ENCODE measurements around the gene PIP5K1B.
"Not testable (repeated sequence)": the region's sequence is repeated elsewhere in the genome, so short reads cannot be mapped to it uniquely, and the experiment has no call there.

PIP5K1B gene

DNA sequence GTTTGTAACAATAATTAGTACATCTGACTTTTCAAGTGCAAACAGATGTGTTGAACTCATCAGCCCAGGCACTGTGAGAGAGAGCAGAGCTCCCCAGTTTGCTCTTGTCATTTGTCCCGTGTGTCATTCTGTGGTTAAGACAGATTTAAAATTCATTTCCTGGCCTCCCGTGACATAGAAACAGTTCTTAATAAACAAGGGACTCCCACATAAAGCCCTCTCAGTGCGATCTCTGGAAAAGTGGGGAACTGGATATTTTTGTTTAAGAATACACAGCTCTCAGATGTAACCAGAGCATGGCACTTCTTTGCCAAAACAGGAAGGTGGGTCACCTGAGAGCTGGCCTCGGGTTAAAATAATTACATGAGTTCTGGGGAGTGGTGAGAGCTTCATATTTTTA lies 250.3 kb downstream of the PIP5K1B start:
- DNase-seq (ENCODE audit: low spot score): no peak

DNA sequence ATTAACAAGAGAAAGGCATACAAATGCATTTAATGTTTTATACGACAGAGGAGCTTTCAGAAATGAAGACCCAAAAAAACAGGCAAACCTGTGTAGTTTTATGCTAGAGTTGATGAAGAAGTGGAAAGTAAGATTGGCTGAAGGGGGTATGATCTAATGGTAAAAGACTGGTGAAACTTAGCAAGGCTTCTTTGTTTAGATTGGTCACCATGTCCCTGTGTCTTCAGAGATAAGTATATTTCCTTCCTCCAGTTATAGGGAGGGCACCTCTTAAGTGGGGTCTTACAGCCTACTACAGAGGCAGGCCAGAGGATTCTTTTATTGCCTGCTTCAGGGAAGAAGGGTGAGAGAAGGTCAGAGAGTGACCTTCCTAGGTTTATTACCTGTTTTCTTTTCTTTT lies 252.4 kb downstream of the PIP5K1B start:
- DNase-seq (ENCODE audit: low spot score): no peak

DNA sequence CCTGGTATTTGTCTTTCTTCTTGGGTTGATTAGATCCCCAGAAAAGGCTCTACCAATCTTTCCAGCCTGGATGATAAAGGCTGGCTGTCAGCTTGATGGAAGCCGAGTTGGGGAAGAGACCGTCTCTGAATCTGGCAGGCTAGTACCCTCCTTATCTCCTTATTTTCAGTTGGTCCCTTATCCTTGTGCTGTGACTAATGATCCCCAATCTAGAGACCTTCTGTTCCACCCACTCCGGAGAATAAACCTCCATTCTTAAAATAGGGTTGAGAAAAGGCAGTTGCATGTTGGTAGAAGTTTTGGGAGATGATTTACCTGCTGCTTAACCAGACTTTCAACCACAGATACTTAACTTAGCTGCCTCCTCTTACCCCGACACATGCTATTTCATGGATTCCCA lies 256.5 kb downstream of the PIP5K1B start:
- no peak for DNase-seq (ENCODE audit: low spot score)

DNA sequence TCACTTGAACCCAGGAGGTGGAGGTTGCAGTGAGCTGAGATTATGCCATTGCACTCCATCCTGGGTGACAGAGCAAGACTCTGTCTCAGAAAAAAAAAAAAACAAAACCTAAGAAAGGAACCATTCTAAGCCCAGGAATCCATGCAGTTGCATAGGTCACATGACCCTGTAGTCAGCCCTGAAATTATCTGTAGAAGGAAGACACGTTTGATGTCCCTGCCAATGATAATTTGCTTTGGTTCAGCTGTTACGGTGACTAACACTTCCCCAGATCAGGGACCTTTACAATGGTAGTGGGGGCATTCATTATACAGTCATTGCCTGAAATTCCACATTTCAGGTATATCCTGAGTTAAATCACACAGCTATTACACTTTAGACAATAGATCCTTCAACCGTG lies 258.4 kb downstream of the PIP5K1B start:
- DNase-seq (ENCODE audit: low spot score): no peak

DNA sequence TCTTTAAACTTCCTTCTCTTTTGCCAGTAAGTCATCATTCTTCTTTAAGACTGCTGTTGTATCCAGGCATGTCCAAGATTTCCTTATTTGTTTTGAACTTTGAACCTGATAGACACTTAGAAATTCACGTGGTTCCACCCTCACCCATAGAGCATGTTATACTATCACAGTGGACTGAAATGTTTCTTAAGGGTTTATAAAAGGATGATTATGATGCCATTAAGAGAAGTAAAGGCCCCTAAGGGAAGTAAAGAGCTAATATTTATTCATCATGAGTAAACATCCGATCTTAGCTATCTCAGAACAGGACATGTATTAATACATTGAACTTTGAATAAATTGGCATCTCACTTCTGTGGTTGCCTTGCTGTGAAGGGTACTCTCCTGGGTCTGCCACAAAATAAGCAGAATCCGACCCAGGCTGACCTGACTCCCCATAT lies 259.1 kb downstream of the PIP5K1B start:
- DNase-seq (ENCODE audit: low spot score): no peak

DNA sequence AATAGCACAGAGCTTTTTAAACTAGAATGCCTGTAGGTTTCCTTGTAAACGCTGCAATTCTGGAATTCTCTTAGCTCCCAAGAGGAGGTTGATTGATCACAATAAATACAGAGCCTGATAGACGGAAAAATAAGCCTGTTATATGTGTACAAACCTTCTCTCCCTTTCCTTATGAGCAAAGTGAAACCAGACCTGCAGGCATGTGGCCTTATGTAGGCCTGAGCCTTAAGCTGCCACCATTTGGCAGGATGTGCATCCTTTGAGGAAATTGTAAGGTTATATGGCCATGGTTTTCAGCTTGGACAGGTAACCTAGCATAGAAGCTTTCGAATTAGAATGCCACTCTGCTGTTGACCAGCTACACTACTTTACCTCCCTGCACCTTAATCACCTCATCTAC lies 259.7 kb downstream of the PIP5K1B start:
- no peak for DNase-seq (ENCODE audit: low spot score)

DNA sequence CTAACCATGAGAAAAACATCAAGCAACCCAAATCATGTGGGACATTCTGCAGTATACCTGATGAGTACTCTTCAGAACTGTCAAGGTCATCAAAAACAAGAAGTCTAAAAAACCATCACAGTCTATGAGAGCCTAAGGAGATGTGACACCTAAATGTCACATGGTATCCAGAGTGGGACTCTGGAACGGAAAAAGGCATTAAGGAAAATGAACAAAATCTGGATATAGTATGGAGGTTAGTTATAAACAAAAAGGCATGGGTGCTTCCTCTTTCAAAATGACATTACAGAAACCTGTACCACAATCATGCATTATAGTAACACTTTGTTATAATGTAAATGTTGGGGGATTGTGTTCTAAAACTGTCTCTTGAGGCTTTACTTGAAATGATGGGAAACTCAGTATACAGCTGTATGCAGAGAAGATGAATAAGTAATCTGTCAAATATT lies 261.5 kb downstream of the PIP5K1B start:
- DNase-seq (ENCODE audit: low spot score): no peak

DNA sequence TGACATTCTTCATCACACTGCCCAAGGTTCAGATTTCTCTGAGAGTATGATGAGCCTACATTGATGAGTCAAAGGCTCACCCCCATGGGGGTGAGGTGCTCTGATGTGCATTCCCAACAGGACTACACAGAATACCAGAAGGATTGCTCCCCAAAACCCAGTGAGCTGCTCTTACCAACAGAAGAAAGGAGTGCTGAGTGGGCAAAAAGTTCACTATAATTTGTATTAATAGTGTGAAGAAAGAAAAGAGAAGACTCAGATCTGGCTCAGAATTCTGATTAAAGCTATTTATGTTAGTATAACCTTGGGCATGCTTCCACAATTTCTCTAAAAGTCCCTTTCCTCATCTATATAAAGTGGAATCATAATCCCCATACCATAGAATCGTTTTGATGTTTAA lies 262.8 kb downstream of the PIP5K1B start:
- no peak for DNase-seq (ENCODE audit: low spot score)

DNA sequence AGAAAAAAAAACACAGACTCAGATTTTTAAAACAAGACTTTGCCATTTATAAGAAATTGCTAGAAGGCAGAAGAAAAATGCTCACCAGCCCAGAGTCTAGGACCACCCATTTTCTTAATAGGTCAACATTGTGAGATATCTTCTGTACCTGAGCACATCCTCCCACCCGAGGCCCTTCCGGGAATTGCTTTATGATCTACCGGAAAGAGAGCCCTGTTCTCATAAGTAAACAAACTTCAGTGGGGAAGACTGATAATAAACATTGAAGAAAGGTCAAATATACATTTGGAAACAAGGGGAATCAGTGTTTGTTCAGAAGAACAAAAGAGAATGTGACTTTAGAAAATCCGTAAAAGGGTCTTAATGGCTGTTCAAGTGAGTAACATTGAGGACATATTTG lies 264.5 kb downstream of the PIP5K1B start:
- no peak for DNase-seq (ENCODE audit: low spot score)

DNA sequence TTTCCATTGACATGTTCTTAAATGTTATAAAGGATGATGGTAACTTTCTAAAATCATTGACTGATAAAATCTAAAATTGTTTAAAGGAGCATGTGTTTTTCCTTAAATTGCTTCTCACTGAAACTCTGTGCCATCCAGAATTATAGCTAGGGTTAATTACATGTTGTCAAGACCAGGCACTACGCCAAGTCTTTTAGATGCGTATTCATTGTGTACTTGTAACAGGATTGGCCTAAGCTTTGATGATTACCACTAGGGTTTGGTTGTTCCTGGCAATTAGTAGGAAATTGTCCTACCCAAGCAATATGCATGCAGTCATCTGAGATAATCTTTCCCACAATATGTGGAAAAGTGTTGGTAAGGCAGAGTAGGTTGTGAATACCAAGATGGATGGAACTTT lies 265.1 kb downstream of the PIP5K1B start:
- no peak for DNase-seq (ENCODE audit: low spot score)

DNA sequence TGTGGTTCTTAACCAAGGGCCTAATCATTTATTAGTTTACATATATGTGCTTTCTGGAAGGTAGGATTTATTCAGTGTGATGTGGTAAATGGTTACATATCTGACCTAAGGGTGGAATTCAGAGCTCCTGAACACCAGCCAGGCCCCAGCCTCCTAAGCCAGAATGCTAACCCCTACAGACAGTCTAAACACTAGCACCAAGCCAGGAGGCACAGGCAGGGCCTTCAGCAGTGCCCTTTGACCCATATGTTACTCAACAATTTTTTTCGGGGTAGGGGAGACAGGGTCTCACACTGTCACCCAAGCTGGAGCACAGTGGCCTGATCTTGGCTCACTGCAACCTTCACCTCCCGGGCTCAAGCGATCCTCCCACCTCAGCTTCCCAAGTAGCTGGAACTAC lies 268.6 kb downstream of the PIP5K1B start:
- no peak for DNase-seq (ENCODE audit: low spot score)

DNA sequence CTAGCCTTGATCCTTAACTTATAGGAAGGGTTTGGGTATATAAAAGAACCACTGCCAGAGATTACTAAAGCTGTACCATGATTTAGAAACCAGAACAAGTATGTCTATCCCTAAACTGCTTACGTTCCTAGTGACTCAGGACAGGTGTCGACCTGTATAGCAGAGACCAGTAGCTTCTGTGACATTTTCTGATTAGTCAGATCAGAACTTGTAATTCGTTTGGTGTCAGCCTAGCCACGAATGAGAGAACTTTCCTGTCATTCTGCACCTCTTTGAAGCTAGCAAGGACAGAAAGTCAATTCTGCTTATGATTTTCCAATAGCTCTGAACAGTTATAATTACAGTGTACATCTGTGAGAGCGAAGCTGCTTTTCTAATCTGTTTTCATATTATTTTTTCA lies 269.4 kb downstream of the PIP5K1B start:
- no peak for DNase-seq (ENCODE audit: low spot score)

DNA sequence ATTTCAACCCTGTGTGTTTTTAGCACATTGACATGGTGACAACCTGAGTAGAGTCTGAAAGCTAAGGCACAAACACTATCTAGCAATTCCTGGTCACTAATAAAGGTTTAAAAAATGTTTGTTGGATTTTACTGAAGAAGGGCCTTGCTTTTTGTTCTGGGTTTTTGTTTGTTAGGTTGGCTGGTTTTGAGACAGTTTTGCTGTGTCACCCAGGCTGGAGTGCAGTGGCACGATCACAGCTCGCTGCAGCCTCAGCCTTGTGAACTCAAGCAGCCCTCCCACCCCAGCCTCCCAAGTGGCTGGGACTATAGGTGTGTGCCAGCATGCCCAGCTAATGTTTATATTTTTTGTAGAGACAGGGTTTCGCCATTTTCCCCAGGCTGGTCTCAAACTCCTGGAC lies 269.9 kb downstream of the PIP5K1B start:
- no peak for DNase-seq (ENCODE audit: low spot score)

DNA sequence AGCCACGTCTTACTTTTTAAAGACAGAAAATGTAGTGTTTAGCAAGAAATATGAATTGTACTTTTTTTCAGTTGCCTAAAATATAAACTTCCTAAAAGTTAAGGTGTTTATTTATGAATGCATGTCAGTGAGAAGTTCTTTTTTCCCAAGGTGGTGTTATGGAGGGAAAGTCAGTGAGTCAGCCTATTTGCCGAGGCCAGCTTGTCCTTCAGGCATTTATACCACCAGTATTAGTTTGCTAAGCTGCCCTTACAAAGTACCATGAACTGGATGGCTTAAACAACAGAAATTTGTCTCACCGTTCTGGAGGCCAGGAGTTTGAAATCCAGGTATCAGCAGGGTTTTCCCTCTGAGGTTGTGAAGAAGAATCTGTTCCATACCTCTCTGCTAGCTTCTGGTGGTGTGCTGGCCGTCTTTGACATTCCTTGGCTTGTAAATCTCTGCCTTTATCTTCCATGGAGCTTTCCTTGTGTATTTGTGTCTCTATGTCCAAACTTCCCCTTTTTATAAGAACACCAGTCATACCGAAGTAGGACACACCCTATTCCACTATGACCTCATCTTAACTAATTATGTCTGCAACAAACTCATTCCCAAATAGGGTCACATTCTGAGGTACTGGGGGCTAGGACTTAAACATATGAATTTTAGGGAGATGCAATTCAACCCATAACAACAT lies 270.5 kb downstream of the PIP5K1B start:
- no peak for DNase-seq (ENCODE audit: low spot score)

DNA sequence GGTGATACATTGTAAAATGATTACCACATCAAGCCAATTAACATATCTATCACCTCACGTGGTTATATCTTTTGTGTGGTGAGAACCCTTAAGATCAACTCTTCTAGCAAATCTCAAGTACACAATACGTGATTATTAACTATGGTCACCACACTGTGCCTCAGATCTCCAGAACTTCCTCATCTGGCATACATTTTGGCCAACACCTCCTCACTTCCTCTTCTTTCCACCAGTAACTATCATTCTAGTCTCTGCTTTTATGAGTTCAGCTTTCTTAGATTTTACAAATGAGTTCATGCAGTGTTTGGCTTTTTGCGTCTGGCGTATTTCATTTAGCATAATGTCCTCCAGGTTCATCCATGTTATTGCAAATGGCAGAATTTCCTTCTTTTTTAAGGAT lies 273.0 kb downstream of the PIP5K1B start:
- peak; percentile 29 for DNase-seq (ENCODE audit: low spot score)

DNA sequence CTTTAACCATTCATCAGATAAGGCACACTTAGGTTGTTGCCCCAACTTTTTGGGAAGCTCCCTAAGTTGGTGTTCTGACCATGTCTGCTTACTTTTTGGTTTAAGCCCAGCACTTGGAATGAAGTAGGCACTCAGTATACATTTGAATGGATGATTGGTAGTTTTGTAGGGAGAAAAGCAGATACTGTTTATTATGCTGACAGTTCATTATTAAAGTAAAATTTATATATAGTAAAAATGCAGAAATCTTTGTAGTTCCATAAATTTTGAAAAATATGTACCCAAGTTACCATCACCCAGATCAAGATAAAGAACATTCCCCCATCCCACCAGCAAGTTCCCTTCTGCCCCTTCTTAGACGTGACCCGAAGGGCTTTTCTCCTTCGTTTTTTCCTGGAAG lies 273.5 kb downstream of the PIP5K1B start:
- DNase-seq (ENCODE audit: low spot score): no peak

DNA sequence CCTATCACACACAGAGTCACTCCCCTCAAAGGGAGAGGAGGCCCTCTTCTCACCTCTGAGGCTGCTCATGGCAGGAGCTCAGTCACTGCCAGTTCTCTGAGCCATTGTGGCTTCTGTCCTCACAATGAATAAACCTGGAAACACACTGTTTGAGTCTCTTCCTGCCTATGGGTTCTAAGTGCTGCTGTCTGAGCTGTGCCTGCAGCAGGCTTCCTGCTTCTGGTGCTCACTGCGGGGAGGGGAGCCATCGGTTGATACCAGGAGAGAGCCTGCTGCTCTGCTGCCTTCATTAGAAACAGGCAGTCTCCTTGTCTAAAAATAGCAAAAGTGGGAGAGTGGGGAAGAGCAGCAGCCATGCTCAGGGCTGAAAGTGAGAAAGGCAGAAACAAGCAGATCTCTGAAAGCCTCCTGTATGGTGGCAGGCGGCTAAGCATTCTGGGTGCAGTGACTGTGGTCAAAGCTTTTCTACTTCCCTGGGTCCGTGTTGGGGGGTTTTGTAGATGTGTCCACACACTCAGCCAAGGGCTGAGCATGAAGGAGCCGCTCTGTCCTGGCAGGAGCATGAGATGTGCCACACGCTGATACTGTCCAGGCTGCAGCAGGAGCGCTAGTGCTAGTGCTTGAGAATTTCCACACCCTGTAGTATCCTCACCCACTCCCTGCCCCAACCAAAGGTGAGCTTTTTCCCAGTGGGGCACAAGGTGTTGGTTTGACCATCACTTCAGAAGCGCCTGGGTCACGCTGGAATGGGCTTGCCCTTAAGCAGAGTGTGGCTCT lies 274.7 kb downstream of the PIP5K1B start:
- DNase-seq (ENCODE audit: low spot score): no peak

DNA sequence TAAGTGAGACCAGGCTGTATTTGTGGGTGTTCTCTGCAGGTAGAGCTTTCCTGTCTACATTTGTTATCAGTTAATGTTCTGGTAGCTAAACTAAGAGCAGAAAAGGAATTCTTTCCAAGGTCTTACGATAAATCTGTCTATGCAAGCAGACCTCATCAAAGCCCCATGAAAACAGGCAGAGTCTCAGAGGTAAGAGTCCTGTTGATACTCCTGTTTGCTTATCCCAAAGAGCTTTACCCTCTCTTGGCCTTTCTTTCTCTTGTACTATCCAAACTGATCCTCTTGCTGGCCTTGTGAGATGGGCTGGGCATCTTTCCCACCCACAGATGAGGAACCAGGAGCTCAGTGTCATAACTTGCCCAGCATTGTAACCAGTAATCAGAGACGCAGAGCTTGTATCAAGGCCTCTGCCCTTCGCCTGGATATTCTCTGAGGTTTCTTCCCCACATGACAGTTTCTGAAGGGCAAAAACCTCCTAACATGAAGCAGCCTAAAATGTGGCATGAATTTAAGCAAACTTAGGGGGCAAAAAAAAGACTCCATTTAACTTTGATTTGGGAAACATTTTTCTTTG lies 275.4 kb downstream of the PIP5K1B start:
- no peak for DNase-seq (ENCODE audit: low spot score)

DNA sequence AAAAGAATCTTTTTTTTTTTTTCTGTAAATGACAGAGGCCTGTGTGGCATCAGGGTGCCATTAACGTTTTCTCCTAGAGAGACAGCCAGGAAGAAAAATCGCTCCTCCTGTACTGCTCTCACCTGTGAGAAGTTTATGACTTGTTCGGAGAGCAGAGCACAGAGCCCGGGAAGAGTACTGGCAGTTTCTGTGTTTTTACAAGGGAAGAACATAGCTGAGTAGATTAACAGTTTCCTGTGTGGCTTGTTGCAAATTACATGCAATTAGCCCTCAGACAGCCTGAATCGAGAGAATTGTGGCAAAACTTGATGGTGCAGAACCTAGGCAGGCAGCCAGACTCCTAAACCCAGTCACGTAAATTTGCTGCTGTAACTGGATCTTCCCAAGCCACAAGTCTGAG lies 276.7 kb downstream of the PIP5K1B start:
- DNase-seq (ENCODE audit: low spot score): peak; percentile 62

DNA sequence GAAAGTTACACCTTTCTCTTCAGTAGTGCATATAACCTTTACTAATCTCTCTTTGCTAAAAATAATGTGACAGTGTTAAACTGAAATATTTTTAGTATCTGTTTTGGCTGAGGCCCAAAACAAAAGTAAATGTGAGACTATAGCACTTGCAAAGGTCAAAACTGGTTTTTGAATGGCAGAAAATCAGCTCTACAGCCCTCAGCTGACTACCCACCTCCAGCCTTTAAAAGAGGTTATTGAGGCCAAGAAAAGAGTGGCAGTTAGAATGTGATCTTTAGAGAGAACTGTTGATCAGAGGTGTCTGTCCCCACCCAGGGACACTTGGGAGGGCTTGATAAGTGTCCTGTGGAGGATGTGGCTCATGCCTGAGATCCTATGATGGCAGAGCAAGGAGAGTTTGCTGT lies 278.0 kb downstream of the PIP5K1B start:
- DNase-seq (ENCODE audit: low spot score): peak; percentile 23

DNA sequence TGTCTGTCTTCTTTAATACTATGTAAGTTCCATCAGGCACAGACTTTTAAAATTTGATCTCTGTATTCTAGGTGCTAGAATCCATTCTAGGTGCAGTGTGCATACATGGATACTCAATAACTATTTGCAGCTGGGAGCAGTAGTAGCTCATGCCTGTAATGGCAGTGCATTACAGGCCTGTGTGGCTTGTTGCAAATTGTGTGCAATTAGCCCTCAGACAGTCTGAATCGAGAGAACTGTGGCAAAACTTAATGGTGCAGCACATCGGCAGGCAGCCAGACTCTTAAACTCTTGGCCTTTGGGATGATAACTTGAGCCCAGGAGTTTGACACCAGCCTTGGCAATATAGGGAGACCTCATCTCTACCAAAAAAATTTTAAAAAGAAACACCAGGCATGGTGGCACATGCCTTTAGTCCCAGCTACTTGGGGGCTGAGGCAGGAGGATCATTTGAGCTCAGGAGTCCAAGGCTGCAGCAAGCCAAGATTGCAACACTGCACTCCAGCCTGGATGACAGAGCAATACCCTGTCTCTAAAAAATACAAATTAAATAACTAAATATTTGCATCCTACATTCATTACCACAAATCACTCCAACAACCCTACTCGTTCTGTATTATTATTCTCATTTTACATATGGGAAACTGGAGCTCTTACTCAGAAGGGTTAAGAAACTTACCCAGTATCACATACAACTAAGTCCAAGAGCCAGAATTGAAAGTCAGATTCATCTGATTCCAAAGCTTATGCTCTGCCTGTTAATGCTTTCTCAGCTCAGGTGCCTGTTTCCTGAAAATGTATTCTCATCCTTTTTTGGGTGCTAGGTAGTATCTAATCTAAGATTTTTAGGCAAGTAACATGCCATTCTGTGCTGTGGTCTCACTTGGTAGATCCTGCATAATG lies 278.7 kb downstream of the PIP5K1B start:
- no peak for DNase-seq (ENCODE audit: low spot score)

DNA sequence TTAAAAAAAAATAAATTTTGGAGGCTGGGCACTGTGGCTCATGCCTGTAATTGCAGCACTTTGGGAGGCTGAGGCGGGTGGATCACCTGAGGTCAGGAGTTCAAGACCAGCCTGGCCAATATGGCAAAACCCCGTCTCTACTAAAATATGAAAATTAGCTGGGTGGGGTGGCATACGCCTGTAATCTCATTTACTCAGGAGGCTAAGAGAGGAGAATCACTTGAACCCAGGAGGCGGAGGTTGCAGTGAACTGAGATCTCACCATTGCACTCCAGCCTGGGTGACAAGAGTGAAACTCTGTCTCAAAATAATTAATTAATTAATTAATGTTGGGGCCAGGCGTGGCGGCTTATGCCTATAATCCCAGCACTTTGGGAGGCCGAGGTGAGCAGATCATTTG lies 281.9 kb downstream of the PIP5K1B start:
- not testable (repeated sequence) for DNase-seq (ENCODE audit: low spot score)
